Erythroblast (primary cell): ENCODE measurements around the gene PHF21A.

Source experiments
- DNase-seq, 2 experiments: peaks; one replicate each; lab custom pipeline; 2025; lab: John Stamatoyannopoulos, UW
- GATA1 ChIP-seq: IDR thresholded peaks from 2 replicates; pipeline ENCODE4 v1.6.1; 2011; ENCODE audit warnings: low read depth, mild to moderate bottlenecking, control low read depth, low read length, moderate library complexity
- POLR2A ChIP-seq: IDR thresholded peaks from 2 replicates; pipeline ENCODE4 v1.6.1; 2011; ENCODE audit warnings: mild to moderate bottlenecking, low read length

PHF21A gene

DNA sequence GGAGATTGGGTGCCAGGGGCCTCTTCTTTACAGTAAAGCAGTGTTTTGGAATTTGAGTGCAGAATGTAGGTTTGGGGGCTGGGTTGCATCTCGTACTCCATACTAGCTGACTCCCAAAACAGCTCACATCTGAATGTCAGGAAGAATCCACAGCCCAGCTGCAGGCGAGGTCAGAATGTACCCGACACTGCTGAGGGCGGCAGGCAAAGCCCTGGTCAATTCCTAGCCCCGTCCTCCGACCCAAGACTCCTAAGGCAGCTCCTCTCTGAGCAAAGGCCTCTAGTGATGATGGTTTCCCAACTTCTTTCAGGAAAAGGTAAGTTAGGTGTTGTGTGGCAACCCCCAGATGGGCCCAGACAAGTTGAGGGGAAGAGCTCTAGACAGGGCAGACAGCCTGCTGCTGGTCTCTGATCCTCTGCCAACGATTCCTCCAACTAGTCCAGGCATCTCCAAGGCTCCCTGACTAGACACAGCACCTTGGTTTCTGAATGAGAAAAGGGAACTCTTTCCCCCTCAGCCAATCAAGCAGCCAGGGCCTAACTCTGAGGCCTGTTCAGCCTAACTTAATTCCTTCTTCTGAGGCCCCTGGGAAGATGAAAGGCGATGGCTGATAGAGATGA lies 190.2 kb downstream of the PHF21A start:
- no peak for TF ChIP-seq POLR2A
- TF ChIP-seq GATA1: no peak
- DNase-seq: no peak

DNA sequence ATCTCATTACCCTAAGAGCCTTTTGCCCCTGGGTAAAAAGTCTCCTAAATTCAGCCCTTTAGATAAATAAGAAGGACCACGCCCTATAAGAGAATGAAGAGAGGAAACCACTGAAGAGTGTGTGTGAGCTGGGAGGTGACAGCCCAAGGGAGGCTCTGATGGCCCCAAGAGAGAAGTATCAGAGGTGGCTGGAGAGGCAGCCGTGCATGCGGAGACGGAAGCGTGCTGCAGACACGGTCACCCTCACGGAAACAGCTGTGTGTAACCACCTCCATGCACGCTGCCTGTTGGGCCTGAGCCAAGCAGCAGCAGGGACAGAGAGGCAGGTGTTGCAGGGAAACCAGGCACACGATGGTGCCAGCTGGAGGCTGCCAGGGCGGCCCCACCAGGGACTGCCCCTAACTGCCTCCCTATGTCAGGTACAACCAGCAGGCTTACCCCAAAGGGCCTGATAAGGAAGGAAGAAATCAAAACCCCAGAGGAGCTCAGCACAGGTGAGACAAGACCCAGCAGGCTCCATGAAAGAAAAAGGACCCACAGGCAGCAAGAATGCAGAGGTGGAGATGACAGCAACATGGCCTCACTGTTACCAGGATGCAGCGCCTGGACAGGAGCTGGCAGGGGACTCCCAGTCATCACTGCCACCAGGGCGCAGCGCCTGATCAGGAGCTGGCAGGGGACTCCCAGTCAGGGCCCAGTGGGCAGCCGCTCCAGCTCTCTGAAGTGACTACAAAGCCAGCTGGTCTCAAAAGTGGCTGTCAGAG lies 191.0 kb downstream of the PHF21A start:
- DNase-seq: no peak
- TF ChIP-seq GATA1 (no peak), POLR2A (no peak)

DNA sequence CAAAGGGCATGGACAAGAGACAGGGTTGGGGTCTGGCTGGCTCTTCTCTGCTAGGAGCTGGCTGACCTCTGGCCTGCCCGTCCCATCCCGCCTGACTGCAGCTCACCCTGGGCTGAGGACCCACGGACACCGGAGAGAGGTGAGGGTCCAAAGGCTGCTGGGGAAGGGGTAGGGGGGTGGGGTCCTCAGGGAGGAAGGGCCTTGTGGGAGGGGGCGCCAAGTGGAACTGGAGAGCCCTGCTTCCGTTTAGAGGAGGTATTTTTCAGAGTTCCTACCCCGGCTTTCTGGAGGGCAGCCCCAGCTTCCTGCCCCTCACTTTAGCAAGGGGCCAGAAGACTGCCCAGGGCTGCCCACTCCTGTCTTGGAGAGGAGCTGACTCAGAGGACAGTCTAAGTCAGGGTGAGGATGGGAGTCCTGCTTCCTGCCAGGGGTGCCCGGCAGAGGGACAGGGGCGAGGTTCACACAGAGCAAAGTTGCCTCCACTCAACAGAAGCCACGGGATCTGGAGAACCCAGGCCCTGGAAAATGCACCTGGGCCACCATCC lies 191.7 kb downstream of the PHF21A start:
- DNase-seq: no peak
- TF ChIP-seq GATA1: no peak
- no peak for TF ChIP-seq POLR2A

DNA sequence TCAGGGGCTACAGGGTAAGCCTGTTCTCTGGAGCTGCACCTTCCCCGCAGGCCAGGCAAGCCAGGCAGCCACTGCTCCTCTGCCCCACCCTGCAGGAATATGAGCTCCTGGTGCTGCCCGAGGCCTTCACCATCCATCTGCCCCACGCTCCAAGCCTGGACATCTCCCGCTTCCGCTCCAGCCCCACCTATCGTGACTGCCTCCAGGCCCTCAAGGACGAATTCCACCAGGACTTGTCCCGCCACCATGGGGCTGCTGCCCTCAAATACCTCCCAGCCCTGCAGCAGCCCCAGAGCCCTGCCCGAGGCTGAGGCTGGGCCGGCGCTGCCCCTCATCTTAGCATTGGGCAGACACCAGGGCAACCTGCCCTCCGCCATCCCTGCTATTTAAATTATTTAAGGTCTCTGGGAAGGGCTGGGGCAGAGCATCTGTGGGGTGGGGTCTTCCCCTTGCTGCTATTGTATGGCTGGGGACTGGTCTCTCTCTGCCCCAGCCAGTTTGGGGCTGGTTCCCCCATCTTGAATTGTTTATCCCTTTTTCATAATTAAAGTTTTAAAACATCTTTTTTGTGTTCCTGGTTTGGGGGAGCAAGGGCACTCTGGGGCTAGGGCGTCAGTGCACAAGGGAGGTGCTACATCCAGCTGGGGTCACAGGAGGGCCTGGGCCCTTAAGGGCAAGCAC lies 192.6 kb downstream of the PHF21A start:
- DNase-seq: no peak
- no peak for TF ChIP-seq GATA1

DNA sequence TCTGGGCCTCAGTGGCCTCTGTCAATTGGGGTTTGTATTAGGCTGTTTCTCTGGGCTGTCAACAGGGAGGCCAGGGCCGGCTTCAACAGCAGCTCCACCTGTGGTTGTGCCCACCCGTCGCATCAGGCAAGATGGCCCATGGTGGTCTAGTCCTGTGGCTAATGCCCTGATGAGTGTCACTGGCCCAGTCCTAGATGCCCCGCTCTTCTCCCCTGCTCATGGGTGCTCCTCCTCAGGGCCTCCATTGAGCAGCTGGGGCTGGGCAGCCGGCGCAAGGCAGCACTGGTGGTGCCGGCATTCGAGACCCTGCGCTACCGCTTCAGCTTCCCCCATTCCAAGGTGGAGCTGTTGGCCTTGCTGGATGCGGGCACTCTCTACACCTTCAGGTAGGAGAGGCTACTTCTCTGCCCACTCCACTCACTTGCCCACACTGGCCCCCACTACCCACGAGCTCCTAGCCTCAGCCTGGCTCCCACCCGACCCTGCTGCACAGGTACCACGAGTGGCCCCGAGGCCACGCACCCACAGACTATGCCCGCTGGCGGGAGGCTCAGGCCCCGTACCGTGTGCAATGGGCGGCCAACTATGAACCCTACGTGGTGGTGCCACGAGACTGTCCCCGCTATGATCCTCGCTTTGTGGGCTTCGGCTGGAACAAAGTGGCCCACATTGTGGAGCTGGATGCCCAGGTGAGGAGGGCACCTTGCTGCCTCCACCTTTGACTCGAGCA lies 193.4 kb downstream of the PHF21A start:
- TF ChIP-seq GATA1 (no peak), POLR2A (no peak)
- no peak for DNase-seq

DNA sequence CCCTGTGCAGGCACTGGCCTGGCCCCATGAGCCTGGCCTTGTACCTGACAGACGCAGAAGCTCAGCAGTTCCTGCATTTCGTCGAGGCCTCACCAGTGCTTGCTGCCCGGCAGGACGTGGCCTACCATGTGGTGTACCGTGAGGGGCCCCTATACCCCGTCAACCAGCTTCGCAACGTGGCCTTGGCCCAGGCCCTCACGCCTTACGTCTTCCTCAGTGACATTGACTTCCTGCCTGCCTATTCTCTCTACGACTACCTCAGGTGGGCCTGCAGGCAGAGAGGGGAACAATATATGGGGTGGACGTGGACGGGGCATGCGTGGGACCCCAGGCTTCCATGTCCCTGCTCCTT lies 193.9 kb downstream of the PHF21A start:
- no peak for DNase-seq

DNA sequence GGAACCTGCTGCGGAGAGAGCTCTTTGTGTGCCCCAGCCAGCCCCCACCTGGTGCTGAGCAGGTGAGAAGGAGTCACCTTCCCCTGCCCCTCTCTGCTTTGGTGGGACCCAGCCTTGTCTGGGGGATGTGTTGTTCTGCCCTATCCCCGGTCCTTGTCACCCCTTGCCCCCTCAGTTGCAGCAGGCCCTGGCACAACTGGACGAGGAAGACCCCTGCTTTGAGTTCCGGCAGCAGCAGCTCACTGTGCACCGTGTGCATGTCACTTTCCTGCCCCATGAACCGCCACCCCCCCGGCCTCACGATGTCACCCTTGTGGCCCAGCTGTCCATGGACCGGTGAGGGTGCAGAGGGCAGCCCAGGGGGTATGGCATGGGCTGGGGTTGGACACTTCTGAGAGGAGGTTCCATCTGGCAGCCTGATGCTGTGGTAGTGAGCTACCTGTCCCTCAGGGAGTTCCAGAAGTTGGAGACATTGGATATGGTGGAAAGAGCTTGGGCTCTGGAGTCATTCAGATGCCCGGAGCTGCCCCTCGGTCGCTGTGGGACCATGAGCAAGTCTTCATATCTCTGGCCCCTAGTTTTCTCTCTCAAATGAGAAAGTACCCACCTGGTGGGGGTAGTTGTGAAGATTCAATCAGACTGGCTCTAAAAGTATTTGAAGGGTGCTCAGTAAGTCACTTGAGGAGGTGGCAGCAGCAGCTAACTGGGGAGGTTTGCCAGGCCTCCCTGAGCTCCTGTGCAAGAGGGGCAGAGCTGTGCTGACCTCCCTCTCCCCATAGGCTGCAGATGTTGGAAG lies 194.5 kb downstream of the PHF21A start:
- TF ChIP-seq POLR2A: no peak
- TF ChIP-seq GATA1: no peak
- DNase-seq: no peak

More for the DNA sequence above, 193.9 kb downstream of the PHF21A start:
- no peak for TF ChIP-seq GATA1
- TF ChIP-seq POLR2A: no peak

DNA sequence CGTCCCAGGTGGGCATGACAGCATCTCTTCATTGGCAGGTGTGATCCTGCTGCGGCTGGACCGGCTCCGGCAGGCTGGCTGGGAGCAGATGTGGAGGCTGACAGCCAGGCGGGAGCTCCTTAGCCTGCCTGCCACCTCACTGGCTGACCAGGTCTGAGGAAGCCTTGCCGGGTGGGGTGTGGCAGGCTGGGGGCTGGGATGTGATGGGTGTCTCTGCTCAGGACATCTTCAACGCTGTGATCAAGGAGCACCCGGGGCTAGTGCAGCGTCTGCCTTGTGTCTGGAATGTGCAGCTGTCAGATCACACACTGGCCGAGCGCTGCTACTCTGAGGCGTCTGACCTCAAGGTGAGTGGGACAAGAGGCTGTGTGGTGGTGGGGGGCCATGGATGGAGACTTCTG lies 195.3 kb downstream of the PHF21A start:
- no peak for DNase-seq
- TF ChIP-seq POLR2A (no peak), GATA1 (no peak)

DNA sequence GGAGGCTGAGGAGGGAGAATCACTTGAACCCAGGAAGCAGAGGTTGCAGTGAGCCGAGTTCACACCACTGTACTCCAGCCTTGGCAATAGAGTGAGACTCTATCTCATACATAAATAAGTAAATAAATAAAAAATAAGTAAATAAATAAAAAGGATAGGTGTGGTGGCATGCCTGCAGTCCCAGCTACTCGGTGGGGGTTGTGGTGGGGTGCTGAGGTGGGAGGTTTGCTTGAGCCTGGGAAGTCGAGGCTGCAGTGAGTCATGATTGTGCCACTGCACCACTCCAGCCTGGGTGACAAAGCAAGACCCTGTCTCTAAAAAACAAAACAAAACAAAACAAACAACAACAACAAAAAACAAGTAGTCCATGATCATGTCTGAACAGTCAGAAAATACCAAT lies 195.7 kb downstream of the PHF21A start:
- DNase-seq: no peak

DNA sequence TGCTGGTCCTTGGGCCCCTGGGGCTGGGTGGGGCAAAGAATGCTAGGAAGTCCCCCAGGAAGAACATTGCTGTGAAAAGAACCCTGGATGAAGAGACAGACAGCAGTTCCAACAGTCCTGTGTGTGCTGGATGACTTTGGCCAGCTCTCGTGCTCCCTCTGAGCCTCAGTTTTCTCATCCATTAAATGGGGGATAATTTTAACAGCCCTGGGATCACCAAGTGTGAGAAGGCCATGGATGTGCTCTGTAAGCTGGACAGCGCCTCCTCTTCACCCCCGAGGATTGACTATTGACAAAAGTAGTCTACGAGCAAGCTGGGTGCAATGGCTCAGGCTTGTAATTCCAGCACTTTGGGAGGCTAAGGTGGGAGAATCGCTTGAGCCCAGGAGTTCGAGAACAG lies 196.3 kb downstream of the PHF21A start:
- TF ChIP-seq POLR2A (no peak), GATA1 (no peak)
- DNase-seq: no peak

More for the DNA sequence above, 195.7 kb downstream of the PHF21A start:
- TF ChIP-seq GATA1 (no peak), POLR2A (no peak)

DNA sequence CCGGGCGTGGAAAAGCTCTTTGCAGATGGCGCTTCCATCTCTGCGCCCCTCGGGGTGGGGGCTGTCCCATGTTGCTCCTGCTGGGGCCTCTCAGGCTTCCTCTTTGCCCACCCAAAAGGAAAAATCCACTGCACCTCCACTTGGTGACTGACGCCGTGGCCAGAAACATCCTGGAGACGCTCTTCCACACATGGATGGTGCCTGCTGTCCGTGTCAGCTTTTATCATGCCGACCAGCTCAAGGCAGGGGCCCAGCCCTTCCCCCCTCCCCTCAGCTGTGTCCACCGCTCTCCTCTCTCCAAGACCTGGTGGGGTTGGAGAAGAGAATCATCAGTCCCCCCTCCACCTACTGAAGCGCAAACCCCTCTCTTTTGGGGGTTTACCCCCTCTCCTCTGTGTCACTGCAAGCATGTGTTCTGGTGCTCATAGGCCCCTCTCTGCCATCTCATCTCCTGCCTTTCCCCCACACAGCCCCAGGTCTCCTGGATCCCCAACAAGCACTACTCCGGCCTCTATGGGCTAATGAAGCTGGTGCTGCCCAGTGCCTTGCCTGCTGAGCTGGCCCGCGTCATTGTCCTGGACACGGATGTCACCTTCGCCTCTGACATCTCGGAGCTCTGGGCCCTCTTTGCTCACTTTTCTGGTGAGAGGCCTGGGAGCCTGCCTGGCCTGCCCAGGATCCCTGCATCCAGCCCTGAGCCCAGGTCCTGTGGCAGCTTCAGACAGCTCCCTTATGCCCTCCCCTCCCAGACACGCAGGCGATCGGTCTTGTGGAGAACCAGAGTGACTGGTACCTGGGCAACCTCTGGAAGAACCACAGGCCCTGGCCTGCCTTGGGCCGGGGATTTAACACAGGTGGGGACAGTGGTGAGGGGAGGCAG lies 197.0 kb downstream of the PHF21A start:
- no peak for DNase-seq
- TF ChIP-seq POLR2A: no peak
- TF ChIP-seq GATA1: no peak

DNA sequence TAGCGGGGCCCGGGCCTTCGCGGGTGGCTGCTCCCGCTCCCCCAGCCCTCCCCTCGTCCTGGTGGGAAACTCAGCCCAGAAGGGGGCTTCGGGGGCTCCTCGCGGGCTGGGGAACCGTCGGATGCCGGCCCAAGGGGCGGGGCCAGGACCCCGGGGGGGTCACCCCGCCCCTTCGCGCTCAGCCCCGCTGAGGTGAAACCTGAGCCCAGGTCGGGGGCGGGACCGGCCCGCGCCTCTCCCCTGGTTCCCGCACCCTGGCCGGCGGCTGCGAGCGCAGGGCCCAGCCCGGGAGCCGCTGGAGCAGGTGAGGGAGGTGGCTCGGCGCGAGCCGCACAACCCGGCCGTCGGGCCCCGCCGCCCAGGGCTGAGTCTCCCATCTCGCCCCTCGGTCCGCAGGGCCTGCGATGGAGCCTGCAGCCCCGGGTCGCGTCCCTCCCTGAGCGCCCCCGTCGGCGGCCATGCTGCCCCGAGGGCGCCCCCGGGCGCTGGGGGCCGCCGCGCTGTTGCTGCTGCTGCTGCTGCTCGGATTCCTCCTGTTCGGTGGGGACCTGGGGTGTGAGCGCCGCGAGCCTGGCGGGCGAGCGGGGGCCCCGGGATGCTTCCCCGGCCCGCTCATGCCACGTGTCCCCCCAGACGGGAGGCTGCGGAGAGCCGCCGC lies 198.7 kb downstream of the PHF21A start, which contains the start of gene LARGE2:
LARGE2 (plus strand) TSS at position 232 of the 658 bp plus-strand sequence; CDS start at position 459, 227 bp downstream.
- no peak for DNase-seq
- TF ChIP-seq GATA1 (no peak), POLR2A (no peak)
